Thyroid gland (tissue), 4 donors: Measurements from ENCODE around the gene PSMC3.

Source experiments
- POLR2A ChIP-seq, 2 donors: fragments of 450-650 bp; IDR thresholded peaks; one replicate each; pipeline ENCODE4 v1.6.1; 2017; ENCODE audit warnings: antibody characterized with exemption in 2 of 2, mild to moderate bottlenecking in 2 of 2, moderate library complexity in 1 of 2
- TF ChIP-seq, protein P1 (sequence below), 6 experiments: fragments of 200-600 bp in 3 of 6; fragments of 450-650 bp in 3 of 6; sonication (generic) in 3 of 6; IDR thresholded peaks; one replicate each; pipeline ENCODE4 v1.5.1; 2016 to 2019; ENCODE audit warnings: antibody characterized with exemption in 6 of 6, mild to moderate bottlenecking in 2 of 6, inconsistent platforms in 1 of 6, moderate library complexity in 1 of 6

DNA sequence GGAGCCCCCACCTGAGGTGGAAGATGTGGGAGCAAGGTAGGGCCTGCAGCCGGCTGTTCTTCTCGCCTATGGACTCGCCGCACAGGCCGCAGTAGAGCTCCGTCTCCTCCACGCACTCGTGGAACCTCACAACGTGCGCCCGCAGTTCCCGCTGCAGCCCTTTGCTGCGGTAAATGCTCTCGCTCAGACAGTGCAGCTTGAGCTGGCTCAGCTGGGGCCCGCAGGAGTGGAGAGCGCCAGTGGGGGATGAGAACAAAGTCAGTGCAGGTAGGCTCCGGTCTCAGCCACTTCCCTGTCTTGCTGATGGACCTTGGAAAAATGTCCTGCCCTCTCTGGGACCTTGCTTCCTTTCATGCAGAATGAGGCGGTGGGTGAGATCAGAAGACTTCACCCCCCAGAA is 12.5 kb upstream of the PSMC3 start:
- TF ChIP-seq, protein P1, sequence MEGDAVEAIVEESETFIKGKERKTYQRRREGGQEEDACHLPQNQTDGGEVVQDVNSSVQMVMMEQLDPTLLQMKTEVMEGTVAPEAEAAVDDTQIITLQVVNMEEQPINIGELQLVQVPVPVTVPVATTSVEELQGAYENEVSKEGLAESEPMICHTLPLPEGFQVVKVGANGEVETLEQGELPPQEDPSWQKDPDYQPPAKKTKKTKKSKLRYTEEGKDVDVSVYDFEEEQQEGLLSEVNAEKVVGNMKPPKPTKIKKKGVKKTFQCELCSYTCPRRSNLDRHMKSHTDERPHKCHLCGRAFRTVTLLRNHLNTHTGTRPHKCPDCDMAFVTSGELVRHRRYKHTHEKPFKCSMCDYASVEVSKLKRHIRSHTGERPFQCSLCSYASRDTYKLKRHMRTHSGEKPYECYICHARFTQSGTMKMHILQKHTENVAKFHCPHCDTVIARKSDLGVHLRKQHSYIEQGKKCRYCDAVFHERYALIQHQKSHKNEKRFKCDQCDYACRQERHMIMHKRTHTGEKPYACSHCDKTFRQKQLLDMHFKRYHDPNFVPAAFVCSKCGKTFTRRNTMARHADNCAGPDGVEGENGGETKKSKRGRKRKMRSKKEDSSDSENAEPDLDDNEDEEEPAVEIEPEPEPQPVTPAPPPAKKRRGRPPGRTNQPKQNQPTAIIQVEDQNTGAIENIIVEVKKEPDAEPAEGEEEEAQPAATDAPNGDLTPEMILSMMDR (IDR thresholded peaks at IDR 0.05) = no peak
- TF ChIP-seq POLR2A (IDR thresholded peaks at IDR 0.05) = no peak
